Colonic mucosa (tissue), 4 donors: Measurements from ENCODE around the gene SCARF1. TPM values are rescaled to one million over a fixed set of nuclear protein-coding genes. Genes with fewer than 3 reads are reported as not detected.
A peak's percentile ranks its signal among the peaks of the same experiment; 100 is the strongest.

ENCODE experiments used
- DNase-seq: peaks from one replicate; pipeline ENCODE4 v3.0.0-alpha.2; 2020
- H3K27ac ChIP-seq: fragments of 200-600 bp; one replicate; pipeline ENCODE4 v1.8.0; 2021
- H3K27me3 ChIP-seq: fragments of 200-600 bp; one replicate; pipeline ENCODE4 v1.8.0; 2021
- H3K36me3 ChIP-seq: fragments of 200-600 bp; one replicate; pipeline ENCODE4 v1.8.0; 2021
- H3K4me1 ChIP-seq: fragments of 200-600 bp; one replicate; pipeline ENCODE4 v1.8.0; 2021; ENCODE audit warnings: mild to moderate bottlenecking
- H3K4me3 ChIP-seq: fragments of 200-600 bp; one replicate; pipeline ENCODE4 v1.8.0; 2021
- H3K9ac ChIP-seq, 2 donors: one replicate each; pipeline ENCODE4 v1.7.0; 2013; ENCODE audit warnings: control low read depth in 2 of 2, low read depth in 2 of 2, low read length in 2 of 2
- H3K9me3 ChIP-seq: fragments of 200-600 bp; one replicate; pipeline ENCODE4 v1.8.0; 2021
- CTCF ChIP-seq: fragments of 200-600 bp; IDR thresholded peaks from one replicate; pipeline ENCODE4 v1.8.0; 2022; ENCODE audit warnings: antibody characterized with exemption, mild to moderate bottlenecking
- intact Hi-C: fragments of 100-400 bp; cut with DNase I; formaldehyde crosslinking; loops from one replicate; pipeline ENCODE4 v1.14.1; 2022
- total RNA-seq, 2 donors: library from RNA; stranded (reverse); fragmentation: NEBNext Ultra II Directional in 1 of 2; extraction: Animal tissue kit (Norgen Biotek cat#: 25700) in 1 of 2; gene quantifications; one replicate each; pipeline ENCODE4 v1.2.1, GENCODE V29; 2021
- donor health status: healthy.
- donor health status: DM: no; HTN: no; CAD: no.
- donor health status: DM: no; HTN: no; CAD: no.

Gene SCARF1
- total RNA-seq, 2 donors from 2014 or later = 6.3 to 7.7 TPM

GRCh38 chr17:1646199-1646875, 805 bp upstream of the SCARF1 start:
- no peak for DNase-seq
- intact Hi-C loops = loop anchor here (5.0 kb wide), 1 partner anchor 379 kb away; no protein-coding TSS in a partner anchor
- Histone ChIP-seq H3K27ac (no peak overlapping the region), H3K4me1 (peaks cover 21% of the 10 kb centered on the region), H3K9ac (no peak overlapping the region), H3K36me3 (no peaks in the 10 kb centered on the region), H3K9me3 (no peaks in the 10 kb centered on the region), H3K4me3 (no peak overlapping the region), H3K27me3 (no peaks in the 10 kb centered on the region)
- TF ChIP-seq CTCF = no peak

- no peaks in the 10 kb centered on the region for H3K36me3 ChIP-seq
- H3K4me1 ChIP-seq = peaks cover 8% of the 10 kb centered on the region
- H3K4me3 ChIP-seq = peak overlapping the region; percentile 15
- no peak for TF ChIP-seq CTCF
- no peak for DNase-seq
- H3K27ac ChIP-seq = peak overlapping the region; percentile 37
- H3K9me3 ChIP-seq = no peaks in the 10 kb centered on the region
- peak overlapping the region; percentile 78 to 84 for H3K9ac ChIP-seq
- no peaks in the 10 kb centered on the region for H3K27me3 ChIP-seq
- intact Hi-C loops = loop anchor here (5.0 kb wide), 1 partner anchor 377 kb away; no protein-coding TSS in a partner anchor
Measured at GRCh38 chr17:1644493-1645206, 882 bp downstream of the SCARF1 start.

- H3K4me3 ChIP-seq = peak overlapping the region; percentile 38
- TF ChIP-seq CTCF = no peak
- DNase-seq = no peak
- H3K4me1 ChIP-seq = peaks cover 8% of the 10 kb centered on the region
- peak overlapping the region; percentile 78 to 84 for H3K9ac ChIP-seq
- intact Hi-C loops = no loop called here
- no peaks in the 10 kb centered on the region for H3K36me3 ChIP-seq
- no peaks in the 10 kb centered on the region for H3K27me3 ChIP-seq
- peak overlapping the region; percentile 37 for H3K27ac ChIP-seq
- H3K9me3 ChIP-seq = no peaks in the 10 kb centered on the region
Measured at GRCh38 chr17:1643999-1644492, 1.5 kb downstream of the SCARF1 start.

GRCh38 chr17:1643293-1643998, 2.1 kb downstream of the SCARF1 start:
- H3K27ac ChIP-seq = no peak overlapping the region
- peaks cover 8% of the 10 kb centered on the region for H3K4me1 ChIP-seq
- H3K4me3 ChIP-seq = peak overlapping the region; percentile 38
- no peaks in the 10 kb centered on the region for H3K9me3 ChIP-seq
- no peaks in the 10 kb centered on the region for H3K36me3 ChIP-seq
- H3K27me3 ChIP-seq = no peaks in the 10 kb centered on the region
- DNase-seq = peak; percentile 83
- TF ChIP-seq CTCF = no peak
- intact Hi-C loops = no loop called here
- H3K9ac ChIP-seq = peak overlapping the region; percentile 78 to 84

GRCh38 chr17:1641065-1641403, 4.5 kb downstream of the SCARF1 start:
- no peak overlapping the region for H3K4me3 ChIP-seq
- no peaks in the 10 kb centered on the region for H3K27me3 ChIP-seq
- intact Hi-C loops = no loop called here
- H3K27ac ChIP-seq = no peak overlapping the region
- H3K4me1 ChIP-seq = no peaks in the 10 kb centered on the region
- H3K9me3 ChIP-seq = no peaks in the 10 kb centered on the region
- no peak for DNase-seq
- H3K9ac ChIP-seq = no peak overlapping the region
- no peaks in the 10 kb centered on the region for H3K36me3 ChIP-seq
- no peak for TF ChIP-seq CTCF
